Measurements from ENCODE around the gene GNB1L. TPM values are rescaled to one million over a fixed set of nuclear protein-coding genes. Genes with fewer than 3 reads are reported as not detected.
A peak's percentile ranks its signal among the peaks of the same experiment; 100 is the strongest.

GNB1L gene
- total and polyA plus RNA-seq, 9 of the 15 experiments (the other 6 are each of a cell fraction or from before 2014, with no cell fraction given), result 0.56 to 50.5 (median 10.2) TPM

DNA sequence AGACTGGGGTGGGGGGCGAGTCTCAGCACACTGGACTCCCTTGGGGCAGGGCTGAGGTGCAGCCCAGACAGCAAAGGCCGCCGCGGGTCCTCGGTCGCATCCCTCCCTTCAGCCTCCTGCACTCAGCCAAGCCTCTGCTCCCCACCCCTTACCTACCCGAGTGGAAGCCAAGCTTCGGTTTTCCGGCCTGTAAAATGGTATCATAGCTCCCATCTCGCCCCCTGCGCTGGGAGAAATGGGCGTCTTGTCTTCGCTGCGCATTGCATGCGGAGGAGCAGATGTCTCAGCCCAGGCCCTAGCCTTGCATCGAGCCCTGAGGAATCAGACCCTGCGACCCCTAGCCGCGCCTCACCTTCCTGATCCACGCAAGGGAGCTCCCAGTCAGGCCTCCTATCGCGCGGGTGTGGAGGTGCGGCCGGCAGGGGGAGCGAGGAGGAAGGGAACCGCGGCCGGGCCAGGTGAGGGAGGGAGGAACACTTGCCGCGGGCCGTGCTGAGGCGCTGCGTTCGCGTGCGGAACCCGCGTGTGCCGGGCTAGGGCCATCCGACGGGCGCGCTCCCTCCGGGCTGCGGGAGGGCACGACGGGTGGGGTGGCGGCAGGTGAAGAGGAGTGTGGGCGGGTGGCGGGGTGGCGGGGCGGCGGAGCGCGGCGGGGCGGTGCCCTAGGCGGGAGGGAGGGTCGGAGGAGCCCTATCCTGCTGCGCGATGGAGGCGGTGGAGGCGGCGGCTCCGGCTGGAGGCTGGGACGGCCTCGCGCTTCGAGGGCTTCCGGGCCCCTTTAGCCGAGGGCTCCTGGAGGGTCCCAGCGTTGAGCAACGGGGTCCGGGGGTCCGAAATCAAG is 98.2 kb downstream of the GNB1L start (continued):
- TF ChIP-seq, protein P1, sequence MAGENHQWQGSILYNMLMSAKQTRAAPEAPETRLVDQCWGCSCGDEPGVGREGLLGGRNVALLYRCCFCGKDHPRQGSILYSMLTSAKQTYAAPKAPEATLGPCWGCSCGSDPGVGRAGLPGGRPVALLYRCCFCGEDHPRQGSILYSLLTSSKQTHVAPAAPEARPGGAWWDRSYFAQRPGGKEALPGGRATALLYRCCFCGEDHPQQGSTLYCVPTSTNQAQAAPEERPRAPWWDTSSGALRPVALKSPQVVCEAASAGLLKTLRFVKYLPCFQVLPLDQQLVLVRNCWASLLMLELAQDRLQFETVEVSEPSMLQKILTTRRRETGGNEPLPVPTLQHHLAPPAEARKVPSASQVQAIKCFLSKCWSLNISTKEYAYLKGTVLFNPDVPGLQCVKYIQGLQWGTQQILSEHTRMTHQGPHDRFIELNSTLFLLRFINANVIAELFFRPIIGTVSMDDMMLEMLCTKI (IDR thresholded peaks at IDR 0.05; ENCODE audit: partially characterized antibody), result no peak
- TF ChIP-seq ZSCAN32 (CRISPR knock-in tag; IDR thresholded peaks at IDR 0.05) (peak; percentile 53; the same call in 1 of the 2 replicates), STAT5A (IDR thresholded peaks at IDR 0.05; ENCODE audit: borderline replicate concordance, low read length) (no peak), PHF8 (IDR thresholded peaks at IDR 0.05; ENCODE audit: borderline replicate concordance, low read length) (peak; percentile 51; the same call in 1 of the 2 replicates), ZNF282 (CRISPR knock-in tag; IDR thresholded peaks at IDR 0.05) (no peak), ZNF551 (CRISPR knock-in tag; IDR thresholded peaks at IDR 0.05) (no peak), XRCC5 (IDR thresholded peaks at IDR 0.05; ENCODE audit: low read depth, low read length) (no peak), MAFK (IDR thresholded peaks at IDR 0.05; ENCODE audit: low read length) (no peak), FOXA3 (CRISPR knock-in tag; conservative IDR thresholded peaks at IDR 0.05 in 1 of 2, IDR thresholded peaks at IDR 0.05 in 1 of 2) (no peak)
- TF ChIP-seq, protein P2, sequence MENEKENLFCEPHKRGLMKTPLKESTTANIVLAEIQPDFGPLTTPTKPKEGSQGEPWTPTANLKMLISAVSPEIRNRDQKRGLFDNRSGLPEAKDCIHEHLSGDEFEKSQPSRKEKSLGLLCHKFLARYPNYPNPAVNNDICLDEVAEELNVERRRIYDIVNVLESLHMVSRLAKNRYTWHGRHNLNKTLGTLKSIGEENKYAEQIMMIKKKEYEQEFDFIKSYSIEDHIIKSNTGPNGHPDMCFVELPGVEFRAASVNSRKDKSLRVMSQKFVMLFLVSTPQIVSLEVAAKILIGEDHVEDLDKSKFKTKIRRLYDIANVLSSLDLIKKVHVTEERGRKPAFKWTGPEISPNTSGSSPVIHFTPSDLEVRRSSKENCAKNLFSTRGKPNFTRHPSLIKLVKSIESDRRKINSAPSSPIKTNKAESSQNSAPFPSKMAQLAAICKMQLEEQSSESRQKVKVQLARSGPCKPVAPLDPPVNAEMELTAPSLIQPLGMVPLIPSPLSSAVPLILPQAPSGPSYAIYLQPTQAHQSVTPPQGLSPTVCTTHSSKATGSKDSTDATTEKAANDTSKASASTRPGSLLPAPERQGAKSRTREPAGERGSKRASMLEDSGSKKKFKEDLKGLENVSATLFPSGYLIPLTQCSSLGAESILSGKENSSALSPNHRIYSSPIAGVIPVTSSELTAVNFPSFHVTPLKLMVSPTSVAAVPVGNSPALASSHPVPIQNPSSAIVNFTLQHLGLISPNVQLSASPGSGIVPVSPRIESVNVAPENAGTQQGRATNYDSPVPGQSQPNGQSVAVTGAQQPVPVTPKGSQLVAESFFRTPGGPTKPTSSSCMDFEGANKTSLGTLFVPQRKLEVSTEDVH (IDR thresholded peaks at IDR 0.05; ENCODE audit: low read depth, partially characterized antibody), result no peak
- TF ChIP-seq, protein P3, sequence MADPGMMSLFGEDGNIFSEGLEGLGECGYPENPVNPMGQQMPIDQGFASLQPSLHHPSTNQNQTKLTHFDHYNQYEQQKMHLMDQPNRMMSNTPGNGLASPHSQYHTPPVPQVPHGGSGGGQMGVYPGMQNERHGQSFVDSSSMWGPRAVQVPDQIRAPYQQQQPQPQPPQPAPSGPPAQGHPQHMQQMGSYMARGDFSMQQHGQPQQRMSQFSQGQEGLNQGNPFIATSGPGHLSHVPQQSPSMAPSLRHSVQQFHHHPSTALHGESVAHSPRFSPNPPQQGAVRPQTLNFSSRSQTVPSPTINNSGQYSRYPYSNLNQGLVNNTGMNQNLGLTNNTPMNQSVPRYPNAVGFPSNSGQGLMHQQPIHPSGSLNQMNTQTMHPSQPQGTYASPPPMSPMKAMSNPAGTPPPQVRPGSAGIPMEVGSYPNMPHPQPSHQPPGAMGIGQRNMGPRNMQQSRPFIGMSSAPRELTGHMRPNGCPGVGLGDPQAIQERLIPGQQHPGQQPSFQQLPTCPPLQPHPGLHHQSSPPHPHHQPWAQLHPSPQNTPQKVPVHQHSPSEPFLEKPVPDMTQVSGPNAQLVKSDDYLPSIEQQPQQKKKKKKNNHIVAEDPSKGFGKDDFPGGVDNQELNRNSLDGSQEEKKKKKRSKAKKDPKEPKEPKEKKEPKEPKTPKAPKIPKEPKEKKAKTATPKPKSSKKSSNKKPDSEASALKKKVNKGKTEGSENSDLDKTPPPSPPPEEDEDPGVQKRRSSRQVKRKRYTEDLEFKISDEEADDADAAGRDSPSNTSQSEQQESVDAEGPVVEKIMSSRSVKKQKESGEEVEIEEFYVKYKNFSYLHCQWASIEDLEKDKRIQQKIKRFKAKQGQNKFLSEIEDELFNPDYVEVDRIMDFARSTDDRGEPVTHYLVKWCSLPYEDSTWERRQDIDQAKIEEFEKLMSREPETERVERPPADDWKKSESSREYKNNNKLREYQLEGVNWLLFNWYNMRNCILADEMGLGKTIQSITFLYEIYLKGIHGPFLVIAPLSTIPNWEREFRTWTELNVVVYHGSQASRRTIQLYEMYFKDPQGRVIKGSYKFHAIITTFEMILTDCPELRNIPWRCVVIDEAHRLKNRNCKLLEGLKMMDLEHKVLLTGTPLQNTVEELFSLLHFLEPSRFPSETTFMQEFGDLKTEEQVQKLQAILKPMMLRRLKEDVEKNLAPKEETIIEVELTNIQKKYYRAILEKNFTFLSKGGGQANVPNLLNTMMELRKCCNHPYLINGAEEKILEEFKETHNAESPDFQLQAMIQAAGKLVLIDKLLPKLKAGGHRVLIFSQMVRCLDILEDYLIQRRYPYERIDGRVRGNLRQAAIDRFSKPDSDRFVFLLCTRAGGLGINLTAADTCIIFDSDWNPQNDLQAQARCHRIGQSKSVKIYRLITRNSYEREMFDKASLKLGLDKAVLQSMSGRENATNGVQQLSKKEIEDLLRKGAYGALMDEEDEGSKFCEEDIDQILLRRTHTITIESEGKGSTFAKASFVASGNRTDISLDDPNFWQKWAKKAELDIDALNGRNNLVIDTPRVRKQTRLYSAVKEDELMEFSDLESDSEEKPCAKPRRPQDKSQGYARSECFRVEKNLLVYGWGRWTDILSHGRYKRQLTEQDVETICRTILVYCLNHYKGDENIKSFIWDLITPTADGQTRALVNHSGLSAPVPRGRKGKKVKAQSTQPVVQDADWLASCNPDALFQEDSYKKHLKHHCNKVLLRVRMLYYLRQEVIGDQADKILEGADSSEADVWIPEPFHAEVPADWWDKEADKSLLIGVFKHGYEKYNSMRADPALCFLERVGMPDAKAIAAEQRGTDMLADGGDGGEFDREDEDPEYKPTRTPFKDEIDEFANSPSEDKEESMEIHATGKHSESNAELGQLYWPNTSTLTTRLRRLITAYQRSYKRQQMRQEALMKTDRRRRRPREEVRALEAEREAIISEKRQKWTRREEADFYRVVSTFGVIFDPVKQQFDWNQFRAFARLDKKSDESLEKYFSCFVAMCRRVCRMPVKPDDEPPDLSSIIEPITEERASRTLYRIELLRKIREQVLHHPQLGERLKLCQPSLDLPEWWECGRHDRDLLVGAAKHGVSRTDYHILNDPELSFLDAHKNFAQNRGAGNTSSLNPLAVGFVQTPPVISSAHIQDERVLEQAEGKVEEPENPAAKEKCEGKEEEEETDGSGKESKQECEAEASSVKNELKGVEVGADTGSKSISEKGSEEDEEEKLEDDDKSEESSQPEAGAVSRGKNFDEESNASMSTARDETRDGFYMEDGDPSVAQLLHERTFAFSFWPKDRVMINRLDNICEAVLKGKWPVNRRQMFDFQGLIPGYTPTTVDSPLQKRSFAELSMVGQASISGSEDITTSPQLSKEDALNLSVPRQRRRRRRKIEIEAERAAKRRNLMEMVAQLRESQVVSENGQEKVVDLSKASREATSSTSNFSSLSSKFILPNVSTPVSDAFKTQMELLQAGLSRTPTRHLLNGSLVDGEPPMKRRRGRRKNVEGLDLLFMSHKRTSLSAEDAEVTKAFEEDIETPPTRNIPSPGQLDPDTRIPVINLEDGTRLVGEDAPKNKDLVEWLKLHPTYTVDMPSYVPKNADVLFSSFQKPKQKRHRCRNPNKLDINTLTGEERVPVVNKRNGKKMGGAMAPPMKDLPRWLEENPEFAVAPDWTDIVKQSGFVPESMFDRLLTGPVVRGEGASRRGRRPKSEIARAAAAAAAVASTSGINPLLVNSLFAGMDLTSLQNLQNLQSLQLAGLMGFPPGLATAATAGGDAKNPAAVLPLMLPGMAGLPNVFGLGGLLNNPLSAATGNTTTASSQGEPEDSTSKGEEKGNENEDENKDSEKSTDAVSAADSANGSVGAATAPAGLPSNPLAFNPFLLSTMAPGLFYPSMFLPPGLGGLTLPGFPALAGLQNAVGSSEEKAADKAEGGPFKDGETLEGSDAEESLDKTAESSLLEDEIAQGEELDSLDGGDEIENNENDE (IDR thresholded peaks at IDR 0.05; ENCODE audit: low read depth, low read length), result peak; percentile 52
